Subcutaneous abdominal adipose tissue (tissue), 5 donors: Measurements from ENCODE around the gene CDKAL1.

Experiments
- H3K27ac ChIP-seq: one replicate; pipeline ENCODE4 v1.7.0; 2013; ENCODE audit warnings: low read depth, mild to moderate bottlenecking, inconsistent platforms, low read length, moderate library complexity
- H3K27me3 ChIP-seq, 5 donors: one replicate each; pipeline ENCODE4 v1.7.0; 2013; ENCODE audit warnings: low read length in 5 of 5, inconsistent platforms in 1 of 5; ENCODE audit not compliant: control insufficient read depth in 5 of 5, insufficient read depth in 4 of 5
- H3K36me3 ChIP-seq, 5 donors: one replicate each; pipeline ENCODE4 v1.7.0; 2013; ENCODE audit warnings: low read length in 5 of 5; ENCODE audit not compliant: control insufficient read depth in 5 of 5, insufficient read depth in 5 of 5
- H3K4me1 ChIP-seq, 5 donors: one replicate each; pipeline ENCODE4 v1.7.0; 2013; ENCODE audit warnings: low read length in 5 of 5, mild to moderate bottlenecking in 3 of 5, moderate library complexity in 1 of 5; ENCODE audit not compliant: control insufficient read depth in 5 of 5, insufficient read depth in 5 of 5
- H3K4me3 ChIP-seq, 5 donors: one replicate each; pipeline ENCODE4 v1.7.0; 2013; ENCODE audit warnings: low read length in 5 of 5, low read depth in 1 of 5
- H3K9ac ChIP-seq, 5 donors: one replicate each; pipeline ENCODE4 v1.7.0; 2013; ENCODE audit warnings: low read length in 5 of 5, mild to moderate bottlenecking in 4 of 5, moderate library complexity in 3 of 5
- H3K9me3 ChIP-seq, 5 donors: one replicate each; pipeline ENCODE4 v1.7.0; 2013; ENCODE audit warnings: low read length in 5 of 5; ENCODE audit not compliant: control insufficient read depth in 5 of 5
- donor health status: healthy.
- donor health status: healthy.
- donor health status: healthy.
- donor health status: healthy.
- donor health status: healthy.

The CDKAL1 gene

DNA sequence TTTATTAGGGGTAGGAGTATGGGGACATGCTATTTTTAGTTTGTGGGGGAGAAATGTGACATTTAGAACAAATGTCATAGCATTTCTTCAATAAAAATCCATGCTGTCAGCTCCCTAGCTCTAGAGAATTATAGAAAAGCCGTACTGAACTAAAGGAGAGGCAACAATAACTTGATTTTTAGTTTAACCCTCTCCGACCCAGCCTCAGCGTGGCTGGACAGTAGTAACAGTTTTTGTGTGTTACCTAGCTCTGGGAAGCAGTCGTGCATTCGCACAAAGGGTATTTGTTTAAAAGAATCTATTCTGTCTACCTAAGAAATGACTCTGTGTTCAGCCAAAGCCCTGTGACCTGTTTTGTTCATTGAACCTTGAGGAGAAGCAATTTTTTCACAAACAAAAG is 616.9 kb downstream of the CDKAL1 start:
- Histone ChIP-seq H3K27me3 (no peaks in the 10 kb centered on the region), H3K36me3 (no peaks in the 10 kb centered on the region), H3K9ac (no peak overlapping the region), H3K27ac (no peak overlapping the region), H3K9me3 (no peaks in the 10 kb centered on the region), H3K4me1 (peaks cover 0 to 5% (median 0%) of the 10 kb centered on the region in 5 donors), H3K4me3 (no peak overlapping the region)

DNA sequence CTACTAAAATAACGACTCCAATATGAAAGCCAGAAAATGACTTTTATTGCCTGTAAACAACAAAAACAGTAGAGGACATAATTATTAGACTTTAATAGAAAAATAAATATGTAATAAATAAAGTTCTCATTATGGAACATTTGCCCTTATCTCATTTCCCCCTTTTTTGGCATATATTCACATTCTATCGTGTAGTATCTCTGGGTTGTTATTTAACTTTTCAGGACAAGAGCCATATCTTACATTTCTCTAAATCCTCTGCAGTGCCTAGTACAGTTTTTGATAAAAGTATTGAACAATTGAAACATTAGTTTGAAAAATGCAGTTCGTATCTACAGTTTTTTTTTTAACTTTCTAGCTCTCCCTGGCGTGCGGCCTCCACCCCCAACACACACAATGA is 617.3 kb downstream of the CDKAL1 start:
- Histone ChIP-seq H3K27me3 (no peaks in the 10 kb centered on the region), H3K9ac (no peak overlapping the region), H3K9me3 (no peaks in the 10 kb centered on the region), H3K4me1 (peaks cover 0 to 5% (median 0%) of the 10 kb centered on the region in 5 donors), H3K36me3 (no peaks in the 10 kb centered on the region), H3K4me3 (no peak overlapping the region), H3K27ac (no peak overlapping the region)

DNA sequence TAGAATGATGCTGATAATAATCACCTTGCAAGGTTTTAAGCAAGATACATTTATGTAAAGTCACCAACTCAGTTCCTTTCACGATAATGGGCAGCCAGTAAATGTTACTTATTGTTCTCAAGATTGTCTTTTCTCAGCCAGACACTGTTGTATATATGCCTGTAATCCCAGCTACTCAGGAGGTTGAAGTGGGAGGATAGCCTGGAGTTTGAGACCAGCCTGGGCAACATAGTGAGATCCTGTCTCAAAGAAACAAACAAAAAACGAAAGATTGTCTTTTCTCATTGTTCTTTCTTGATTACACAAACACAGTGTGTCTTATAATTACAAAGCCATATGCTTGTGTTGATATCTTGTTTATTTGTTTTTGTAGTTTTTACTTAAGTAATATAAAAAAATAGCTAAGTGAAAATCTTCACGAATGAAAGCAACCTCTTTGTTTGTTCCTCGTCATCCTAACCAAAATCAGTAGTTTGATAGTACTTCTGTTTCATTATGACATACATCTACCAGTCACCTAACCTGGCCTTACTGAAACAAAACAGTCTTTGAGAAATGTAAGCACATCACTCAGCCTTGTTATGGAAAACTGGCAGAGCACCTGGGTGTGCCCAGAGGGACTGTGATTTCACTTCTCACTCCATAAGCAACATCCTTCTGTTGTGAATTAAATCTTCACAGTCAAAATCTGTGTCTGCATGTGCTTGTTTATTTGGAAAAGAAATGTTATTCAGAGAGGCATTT is 623.1 kb downstream of the CDKAL1 start:
- Histone ChIP-seq H3K4me3 (no peak overlapping the region), H3K9me3 (no peaks in the 10 kb centered on the region), H3K4me1 (no peaks in the 10 kb centered on the region), H3K27me3 (no peaks in the 10 kb centered on the region), H3K9ac (no peak overlapping the region), H3K36me3 (no peaks in the 10 kb centered on the region), H3K27ac (no peak overlapping the region)

DNA sequence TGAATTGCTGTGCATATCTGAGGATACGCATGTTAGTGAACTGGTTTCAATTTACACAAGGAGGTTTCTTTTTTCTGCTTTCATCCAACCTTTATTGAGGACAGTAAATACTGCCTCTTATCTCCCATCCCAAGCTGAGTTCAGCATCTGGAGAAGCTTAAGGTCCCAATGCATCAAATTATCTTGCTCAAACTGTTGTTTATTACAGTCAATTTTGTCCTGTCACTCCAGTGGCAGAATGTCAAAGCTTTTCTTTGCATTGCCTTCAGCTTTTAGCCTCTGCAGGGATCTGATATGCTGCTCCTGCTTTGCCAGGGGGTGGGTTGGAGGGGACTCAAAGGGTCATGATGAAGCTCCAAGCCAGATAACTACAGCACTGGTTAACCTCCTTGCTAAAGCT is 623.9 kb downstream of the CDKAL1 start:
- Histone ChIP-seq H3K4me3 (no peak overlapping the region), H3K36me3 (no peaks in the 10 kb centered on the region), H3K27ac (no peak overlapping the region), H3K9me3 (no peaks in the 10 kb centered on the region), H3K9ac (no peak overlapping the region), H3K27me3 (no peaks in the 10 kb centered on the region), H3K4me1 (no peaks in the 10 kb centered on the region)

DNA sequence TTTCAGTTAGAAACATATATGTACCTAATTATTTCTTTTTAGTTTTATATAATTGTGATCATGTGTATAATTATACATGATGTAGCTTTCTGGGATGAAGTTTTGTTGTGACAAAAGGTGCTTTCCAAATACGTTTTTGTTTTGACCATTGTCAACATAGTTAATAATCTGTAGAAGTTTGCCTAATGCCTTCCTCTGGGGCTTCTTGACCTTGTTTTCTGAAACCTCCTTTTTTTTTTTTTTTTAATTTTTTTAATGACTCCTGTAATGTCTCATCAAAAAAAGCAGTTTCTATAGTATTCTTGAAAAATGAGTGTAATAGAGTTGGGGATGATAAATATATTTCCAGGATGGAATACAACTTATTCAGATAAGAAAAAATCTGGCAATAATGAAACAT is 624.6 kb downstream of the CDKAL1 start:
- no peak overlapping the region for H3K9ac ChIP-seq
- no peaks in the 10 kb centered on the region for H3K9me3 ChIP-seq
- H3K27me3 ChIP-seq: no peaks in the 10 kb centered on the region
- no peaks in the 10 kb centered on the region for H3K36me3 ChIP-seq
- H3K4me1 ChIP-seq: no peaks in the 10 kb centered on the region
- H3K4me3 ChIP-seq: no peak overlapping the region
- H3K27ac ChIP-seq: no peak overlapping the region

DNA sequence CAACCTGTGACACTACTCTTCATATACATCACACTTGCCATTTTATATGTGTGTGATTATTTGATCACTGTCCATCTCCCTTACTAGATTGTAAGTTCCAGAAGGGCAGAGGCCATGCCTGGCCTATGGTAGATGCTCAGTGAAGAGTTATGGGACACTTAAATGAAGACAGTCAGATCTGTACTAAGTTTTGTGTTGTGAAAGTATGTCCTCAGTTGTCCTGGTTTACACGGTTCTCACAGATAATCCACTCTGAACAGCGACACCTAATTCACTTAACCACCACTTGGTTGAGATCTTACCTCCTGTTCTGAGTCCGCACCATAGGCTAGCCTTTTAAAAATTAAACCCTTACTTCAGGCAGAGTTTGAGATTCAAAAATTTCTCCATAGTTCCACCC is 625.2 kb downstream of the CDKAL1 start:
- Histone ChIP-seq H3K4me1 (peaks cover 0 to under 1% (median 0%) of the 10 kb centered on the region in 5 donors), H3K9me3 (no peaks in the 10 kb centered on the region), H3K4me3 (no peak overlapping the region), H3K36me3 (no peaks in the 10 kb centered on the region), H3K27ac (no peak overlapping the region), H3K27me3 (no peaks in the 10 kb centered on the region), H3K9ac (no peak overlapping the region)

DNA sequence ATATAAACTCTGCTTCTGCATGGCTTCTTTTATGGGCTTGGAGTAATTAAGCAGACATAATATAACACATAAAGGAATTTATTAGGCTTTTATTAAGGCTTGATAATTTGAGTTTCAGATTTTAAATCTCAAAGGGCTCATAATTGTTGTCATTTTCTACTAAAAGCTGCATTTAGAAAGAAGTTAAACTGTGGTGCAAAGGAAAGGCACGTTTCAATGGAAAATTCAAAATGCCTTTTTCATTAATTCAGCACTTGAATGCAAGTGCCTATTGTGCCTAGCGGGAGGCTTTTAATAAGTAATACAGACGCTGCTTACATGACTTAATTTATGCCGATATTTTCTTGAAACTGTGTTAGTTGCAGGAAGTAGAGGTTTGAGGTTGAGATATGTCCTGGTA is 627.5 kb downstream of the CDKAL1 start:
- H3K9me3 ChIP-seq: no peaks in the 10 kb centered on the region
- H3K36me3 ChIP-seq: no peaks in the 10 kb centered on the region
- H3K27ac ChIP-seq: no peak overlapping the region
- no peak overlapping the region for H3K9ac ChIP-seq
- peaks cover 0 to 7% (median 0%) of the 10 kb centered on the region in 5 donors for H3K4me1 ChIP-seq
- H3K27me3 ChIP-seq: no peaks in the 10 kb centered on the region
- no peak overlapping the region for H3K4me3 ChIP-seq

DNA sequence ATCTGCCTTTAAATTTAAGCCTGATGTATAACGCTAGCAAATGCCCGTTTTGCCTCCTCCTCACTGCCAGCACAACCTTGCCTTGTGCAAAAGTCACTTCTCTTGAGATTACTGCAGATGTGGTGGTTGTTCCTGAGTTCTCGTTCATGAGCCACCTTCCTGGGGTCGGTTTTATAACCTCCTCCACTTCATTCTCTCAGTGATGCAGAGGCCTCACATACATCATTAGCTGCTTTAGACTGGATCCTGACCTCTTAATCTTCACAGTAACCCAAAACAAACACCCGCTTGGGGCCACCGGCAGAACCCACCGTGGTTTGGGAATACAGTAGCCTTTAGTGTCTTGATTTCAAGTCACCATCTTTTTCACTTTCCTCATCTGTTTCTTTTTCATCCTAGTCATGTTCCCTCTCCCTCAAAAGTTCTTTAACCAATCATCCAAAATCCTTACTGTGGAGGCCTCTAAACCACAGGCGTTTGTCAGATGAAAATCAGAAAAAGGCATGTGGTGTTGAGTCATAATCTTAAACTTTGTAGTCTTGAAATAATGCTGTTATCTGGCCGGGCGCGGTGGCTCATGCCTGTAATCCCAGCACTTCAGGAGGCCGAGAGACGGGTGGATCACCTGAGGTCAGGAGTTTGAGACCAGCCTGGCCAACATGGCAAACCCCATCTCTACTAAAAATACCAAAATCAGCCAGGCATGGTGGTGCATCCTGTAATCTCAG is 629.0 kb downstream of the CDKAL1 start:
- Histone ChIP-seq H3K36me3 (no peaks in the 10 kb centered on the region), H3K9ac (no peak overlapping the region), H3K9me3 (no peaks in the 10 kb centered on the region), H3K27me3 (no peaks in the 10 kb centered on the region), H3K4me3 (no peak overlapping the region), H3K4me1 (peaks cover 0 to 7% (median 0%) of the 10 kb centered on the region in 5 donors), H3K27ac (no peak overlapping the region)

DNA sequence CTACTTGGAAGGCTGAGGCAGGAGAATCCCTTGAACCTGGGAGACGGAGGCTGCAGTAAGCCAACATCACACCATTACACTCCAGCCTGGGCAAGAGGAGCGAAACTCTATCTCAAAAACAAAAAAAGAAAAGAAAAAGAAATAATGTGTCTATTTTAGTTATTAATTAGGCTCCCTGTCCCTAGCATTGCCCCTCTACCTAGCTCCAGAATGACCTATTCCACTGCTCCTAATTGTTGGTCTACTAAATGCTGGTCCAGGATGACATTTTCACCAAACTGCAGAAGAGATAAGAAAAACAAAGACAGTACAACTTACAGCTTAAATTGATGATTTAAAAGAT is 629.6 kb downstream of the CDKAL1 start:
- H3K4me3 ChIP-seq: no peak overlapping the region
- no peak overlapping the region for H3K9ac ChIP-seq
- H3K27me3 ChIP-seq: no peaks in the 10 kb centered on the region
- H3K4me1 ChIP-seq: peaks cover 0 to 7% (median 0%) of the 10 kb centered on the region in 5 donors
- H3K9me3 ChIP-seq: no peaks in the 10 kb centered on the region
- no peaks in the 10 kb centered on the region for H3K36me3 ChIP-seq
- H3K27ac ChIP-seq: no peak overlapping the region

DNA sequence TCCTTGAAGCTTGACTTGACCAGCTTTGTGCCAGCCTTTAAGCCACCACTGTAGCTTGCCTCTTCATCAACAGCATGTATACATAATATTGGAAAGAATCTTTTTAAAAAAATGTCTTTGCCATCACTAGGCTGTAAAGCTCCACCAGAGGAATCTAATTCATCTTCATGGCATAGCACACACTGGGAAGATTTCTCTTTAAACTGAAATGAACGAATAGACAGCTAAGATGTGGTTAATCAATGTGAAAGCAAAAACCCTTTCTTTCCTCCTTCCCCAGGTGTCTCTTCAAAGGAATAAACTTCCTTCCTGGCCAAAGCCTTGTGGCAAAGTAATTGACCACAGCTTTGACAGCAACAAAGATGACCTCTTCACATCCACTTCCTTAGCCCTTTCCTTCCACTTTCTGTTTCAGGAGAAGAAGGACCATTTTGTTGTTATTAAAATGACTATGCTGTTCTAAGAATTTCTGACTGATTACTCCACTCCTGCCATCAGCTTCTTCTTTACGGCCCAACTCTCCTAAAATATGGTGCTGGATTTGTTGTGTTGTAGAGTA is 630.6 kb downstream of the CDKAL1 start:
- H3K9me3 ChIP-seq: no peaks in the 10 kb centered on the region
- peak overlapping the region in 1 of 5 donors; percentile 24 for H3K4me3 ChIP-seq
- no peaks in the 10 kb centered on the region for H3K36me3 ChIP-seq
- peaks cover 0 to 7% (median 0%) of the 10 kb centered on the region in 5 donors for H3K4me1 ChIP-seq
- no peak overlapping the region for H3K9ac ChIP-seq
- H3K27ac ChIP-seq: no peak overlapping the region
- H3K27me3 ChIP-seq: no peaks in the 10 kb centered on the region
